ENCODE results near the gene WRAP73. TPM values are rescaled to one million over a fixed set of nuclear protein-coding genes. Genes with fewer than 3 reads are reported as not detected.

The WRAP73 gene
- total RNA-seq, 2 experiments from 2014 or later, result 22.3 to 22.7 TPM

DNA sequence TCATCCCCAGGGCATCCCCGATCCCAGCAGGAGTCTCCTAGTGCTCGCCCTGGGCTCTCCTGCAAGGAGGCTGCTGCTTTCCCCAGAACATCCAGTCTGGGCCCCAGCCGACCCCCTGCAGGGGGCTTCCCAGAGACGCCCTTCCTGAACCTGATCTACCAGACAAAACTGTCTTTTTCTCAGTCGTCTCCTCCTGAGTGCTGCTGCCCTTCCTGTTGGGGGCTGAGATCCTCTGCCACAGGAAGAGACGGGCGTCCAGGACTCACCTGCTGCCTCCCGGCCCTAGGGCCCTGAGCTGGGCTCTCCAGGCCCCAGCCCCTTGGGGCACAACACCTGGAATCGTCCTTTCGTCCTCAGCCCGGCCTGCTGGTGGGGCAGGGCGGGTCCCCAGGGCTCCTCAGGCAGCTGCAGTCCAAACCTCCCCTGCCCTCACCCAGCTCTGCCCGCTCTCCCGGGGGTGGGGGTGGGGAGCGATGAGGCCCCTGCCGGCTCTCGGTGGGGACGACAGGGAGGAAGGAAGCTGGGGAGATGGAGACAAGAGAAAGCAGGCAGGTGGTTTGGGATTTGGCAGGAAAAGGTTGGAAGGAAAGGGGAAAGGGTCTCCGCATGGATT, 39.3 kb upstream of the WRAP73 start:
- Mint-ChIP-seq H3K4me1 (ENCODE audit: low read depth) (no peaks in the 10 kb centered on the region), H3K4me3 (no peak overlapping the region), H3K36me3 (ENCODE audit: low read depth) (no peaks in the 10 kb centered on the region), H3K9me3 (no peaks in the 10 kb centered on the region), H3K27ac (no peak overlapping the region), H3K27me3 (no peaks in the 10 kb centered on the region)
- H3K27ac ChIP-seq (ENCODE audit: low read depth in 1 of 2, low read length in 2 of 2), result no peak overlapping the region
- DNase-seq, result no peak
- H3K4me3 ChIP-seq (ENCODE audit: low read length), result no peak overlapping the region
- no peaks in the 10 kb centered on the region for H3K9me3 ChIP-seq (ENCODE audit: control insufficient read depth in 1 of 2, insufficient read depth in 1 of 2, low read length in 2 of 2)
- intact Hi-C loops (cut with DNase I, micrococcal nuclease), result no loop called here
- ChIA-PET CTCF (no interaction called here), POLR2A (no interaction called here)
- H3K36me3 ChIP-seq (ENCODE audit: insufficient read depth, low read length), result no peaks in the 10 kb centered on the region
- peaks cover under 1% of the 10 kb centered on the region for H3K4me1 ChIP-seq (ENCODE audit: insufficient read depth, low read length)
- no peaks in the 10 kb centered on the region for H3K27me3 ChIP-seq (ENCODE audit: control insufficient read depth in 1 of 2, insufficient read depth in 2 of 2, low read length in 2 of 2)
- TF ChIP-seq, protein P1, sequence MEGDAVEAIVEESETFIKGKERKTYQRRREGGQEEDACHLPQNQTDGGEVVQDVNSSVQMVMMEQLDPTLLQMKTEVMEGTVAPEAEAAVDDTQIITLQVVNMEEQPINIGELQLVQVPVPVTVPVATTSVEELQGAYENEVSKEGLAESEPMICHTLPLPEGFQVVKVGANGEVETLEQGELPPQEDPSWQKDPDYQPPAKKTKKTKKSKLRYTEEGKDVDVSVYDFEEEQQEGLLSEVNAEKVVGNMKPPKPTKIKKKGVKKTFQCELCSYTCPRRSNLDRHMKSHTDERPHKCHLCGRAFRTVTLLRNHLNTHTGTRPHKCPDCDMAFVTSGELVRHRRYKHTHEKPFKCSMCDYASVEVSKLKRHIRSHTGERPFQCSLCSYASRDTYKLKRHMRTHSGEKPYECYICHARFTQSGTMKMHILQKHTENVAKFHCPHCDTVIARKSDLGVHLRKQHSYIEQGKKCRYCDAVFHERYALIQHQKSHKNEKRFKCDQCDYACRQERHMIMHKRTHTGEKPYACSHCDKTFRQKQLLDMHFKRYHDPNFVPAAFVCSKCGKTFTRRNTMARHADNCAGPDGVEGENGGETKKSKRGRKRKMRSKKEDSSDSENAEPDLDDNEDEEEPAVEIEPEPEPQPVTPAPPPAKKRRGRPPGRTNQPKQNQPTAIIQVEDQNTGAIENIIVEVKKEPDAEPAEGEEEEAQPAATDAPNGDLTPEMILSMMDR (IDR thresholded peaks at IDR 0.05), result no peak
- ATAC-seq (ENCODE audit: poor library complexity), result no peak

DNA sequence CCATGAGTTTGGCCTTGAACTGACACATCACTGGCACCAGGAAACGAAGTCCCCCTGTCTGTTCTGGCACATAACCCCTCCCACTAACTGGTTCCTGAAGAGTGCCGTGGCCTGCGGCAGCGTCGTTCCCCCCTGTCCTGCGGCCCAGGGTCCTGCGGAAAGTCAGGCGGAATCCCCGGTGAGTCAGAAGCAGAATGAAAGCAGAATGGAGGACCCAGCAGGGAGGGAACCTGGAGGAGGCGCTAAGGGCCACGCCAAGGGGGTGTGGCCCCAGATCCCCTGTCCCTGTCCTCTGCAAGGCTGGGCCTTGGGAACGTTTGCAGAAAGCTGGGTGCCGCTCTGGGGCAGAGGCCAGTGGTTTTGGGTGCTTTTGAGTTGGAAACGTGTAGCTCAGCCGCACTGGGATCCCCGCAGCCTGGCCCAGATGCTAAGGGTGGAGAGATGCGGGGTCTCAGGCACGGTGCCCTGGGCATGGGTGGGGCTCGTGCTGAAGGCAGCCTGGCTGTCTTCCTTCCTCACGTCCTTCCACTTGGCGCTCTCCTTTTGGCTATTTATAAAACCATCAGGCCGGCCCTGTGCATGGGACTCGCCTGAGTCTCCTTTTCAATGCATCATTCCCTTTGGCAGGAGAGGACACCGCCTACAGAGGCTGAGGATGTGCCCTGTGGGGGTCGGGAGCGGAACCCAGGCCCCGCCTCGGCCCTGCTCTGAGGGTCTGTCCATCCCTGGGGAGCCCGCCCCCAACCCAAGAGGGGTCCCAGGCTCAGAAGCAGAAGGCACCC, 38.6 kb upstream of the WRAP73 start:
- CTCF ChIA-PET, result no interaction called here
- H3K27ac Mint-ChIP-seq, result no peak overlapping the region
- Histone ChIP-seq H3K4me1 (ENCODE audit: insufficient read depth, low read length) (peaks cover 2% of the 10 kb centered on the region), H3K9me3 (ENCODE audit: control insufficient read depth in 1 of 2, insufficient read depth in 1 of 2, low read length in 2 of 2) (no peaks in the 10 kb centered on the region), H3K27ac (ENCODE audit: low read depth in 1 of 2, low read length in 2 of 2) (no peak overlapping the region), H3K27me3 (ENCODE audit: control insufficient read depth in 1 of 2, insufficient read depth in 2 of 2, low read length in 2 of 2) (no peaks in the 10 kb centered on the region), H3K4me3 (ENCODE audit: low read length) (no peak overlapping the region), H3K36me3 (ENCODE audit: insufficient read depth, low read length) (no peaks in the 10 kb centered on the region)
- H3K9me3 Mint-ChIP-seq, result no peaks in the 10 kb centered on the region
- H3K27me3 Mint-ChIP-seq, result peaks cover 2% of the 10 kb centered on the region
- POLR2A ChIA-PET, result no interaction called here
- DNase-seq (no peak), ATAC-seq (ENCODE audit: poor library complexity) (no peak)
- intact Hi-C loops (cut with DNase I, micrococcal nuclease), result no loop called here
- no peak overlapping the region for H3K4me3 Mint-ChIP-seq
- no peaks in the 10 kb centered on the region for H3K4me1 Mint-ChIP-seq (ENCODE audit: low read depth)
- no peaks in the 10 kb centered on the region for H3K36me3 Mint-ChIP-seq (ENCODE audit: low read depth)
- TF ChIP-seq, protein P1 (IDR thresholded peaks at IDR 0.05), result no peak

DNA sequence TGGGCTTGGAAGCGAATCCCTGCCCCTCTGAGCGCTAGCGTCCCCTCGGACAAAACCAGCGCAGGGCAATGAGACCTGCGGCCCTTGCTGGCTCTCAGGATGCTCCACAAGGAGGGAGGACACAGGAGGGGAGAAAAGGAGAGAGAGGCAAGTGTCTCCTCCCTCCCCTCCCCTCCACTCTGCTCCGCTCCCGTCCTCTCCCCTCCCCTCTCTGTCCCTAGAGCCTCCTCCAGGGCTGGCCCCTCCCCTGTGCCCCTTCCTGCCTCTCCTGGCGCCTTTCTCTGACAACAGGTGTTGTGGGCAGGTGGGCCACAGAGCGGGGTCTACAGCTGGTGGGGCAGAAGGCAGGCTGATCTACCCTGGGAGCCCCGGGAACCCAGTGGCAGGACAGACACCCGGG, 37.6 kb upstream of the WRAP73 start:
- Histone ChIP-seq H3K27me3 (ENCODE audit: control insufficient read depth in 1 of 2, insufficient read depth in 2 of 2, low read length in 2 of 2) (no peaks in the 10 kb centered on the region), H3K4me3 (ENCODE audit: low read length) (no peak overlapping the region), H3K36me3 (ENCODE audit: insufficient read depth, low read length) (no peaks in the 10 kb centered on the region), H3K4me1 (ENCODE audit: insufficient read depth, low read length) (peaks cover 2% of the 10 kb centered on the region), H3K9me3 (ENCODE audit: control insufficient read depth in 1 of 2, insufficient read depth in 1 of 2, low read length in 2 of 2) (no peaks in the 10 kb centered on the region), H3K27ac (ENCODE audit: low read depth in 1 of 2, low read length in 2 of 2) (no peak overlapping the region)
- no peak overlapping the region for H3K27ac Mint-ChIP-seq
- H3K4me1 Mint-ChIP-seq (ENCODE audit: low read depth), result no peaks in the 10 kb centered on the region
- CTCF ChIA-PET, result no interaction called here
- POLR2A ChIA-PET, result no interaction called here
- H3K4me3 Mint-ChIP-seq, result no peak overlapping the region
- no peak for DNase-seq
- peaks cover 12% of the 10 kb centered on the region for H3K27me3 Mint-ChIP-seq
- no peak for ATAC-seq (ENCODE audit: poor library complexity)
- H3K9me3 Mint-ChIP-seq, result no peaks in the 10 kb centered on the region
- intact Hi-C loops (cut with DNase I, micrococcal nuclease), result no loop called here
- TF ChIP-seq, protein P1 (IDR thresholded peaks at IDR 0.05), result no peak
- H3K36me3 Mint-ChIP-seq (ENCODE audit: low read depth), result no peaks in the 10 kb centered on the region
